Cardiac muscle cell (in vitro differentiated cells and primary cell): Measurements from ENCODE around the gene DBNDD1. TPM values are rescaled to one million over a fixed set of nuclear protein-coding genes. Genes with fewer than 3 reads are reported as not detected.

Experiments used
- DNase-seq, 2 donors: peaks; one replicate each; pipeline versions ENCODE4 v3.0.0 to v3.0.0-alpha.2; 2010 to 2017; ENCODE audit warnings: low read depth in 1 of 2, low spot score in 1 of 2
- H3K27ac ChIP-seq: fragments of 200-600 bp; sonication (generic); 2 replicates; pipeline ENCODE4 v1.5.1; 2016
- H3K27me3 ChIP-seq: fragments of 200-600 bp; sonication (generic); 2 replicates; pipeline ENCODE4 v1.6.0; 2016; ENCODE audit warnings: control low read depth
- H3K36me3 ChIP-seq: fragments of 200-600 bp; sonication (generic); 2 replicates; pipeline ENCODE4 v1.5.1; 2016; ENCODE audit warnings: control low read depth
- H3K4me1 ChIP-seq: fragments of 200-600 bp; sonication (generic); 2 replicates; pipeline ENCODE4 v1.8.1; 2017; ENCODE audit warnings: low read depth, mild to moderate bottlenecking, mixed run types
- H3K4me3 ChIP-seq: fragments of 200-600 bp; sonication (generic); 2 replicates; pipeline ENCODE4 v1.5.1; 2016; ENCODE audit warnings: mild to moderate bottlenecking
- H3K9me3 ChIP-seq: fragments of 200-600 bp; sonication (generic); 2 replicates; pipeline ENCODE4 v1.5.1; 2017; ENCODE audit warnings: low read depth, mild to moderate bottlenecking, control low read depth
- polyA plus RNA-seq: library from polyadenylated mRNA; unstranded; fragments of >200 nt; fragmentation: Nextera tagmentation; extraction: Ambion mirVana; gene quantifications from 2 replicates; pipeline ENCODE4 v1.2.1, GENCODE V29; 2016
- total RNA-seq: library from RNA; depleted of rRNA; stranded (reverse); fragments of >200 nt; gene quantifications from 2 replicates; pipeline ENCODE4 v1.2.3, GENCODE V29; 2016
- TF ChIP-seq, protein P1 (sequence below): IDR thresholded peaks from 2 replicates; pipeline ENCODE4 v1.5.1; 2012; ENCODE audit warnings: low read depth, mild to moderate bottlenecking, low read length

Gene DBNDD1
- total and polyA plus RNA-seq, 2 experiments from 2014 or later = 5.1 to 5.9 TPM

DNA sequence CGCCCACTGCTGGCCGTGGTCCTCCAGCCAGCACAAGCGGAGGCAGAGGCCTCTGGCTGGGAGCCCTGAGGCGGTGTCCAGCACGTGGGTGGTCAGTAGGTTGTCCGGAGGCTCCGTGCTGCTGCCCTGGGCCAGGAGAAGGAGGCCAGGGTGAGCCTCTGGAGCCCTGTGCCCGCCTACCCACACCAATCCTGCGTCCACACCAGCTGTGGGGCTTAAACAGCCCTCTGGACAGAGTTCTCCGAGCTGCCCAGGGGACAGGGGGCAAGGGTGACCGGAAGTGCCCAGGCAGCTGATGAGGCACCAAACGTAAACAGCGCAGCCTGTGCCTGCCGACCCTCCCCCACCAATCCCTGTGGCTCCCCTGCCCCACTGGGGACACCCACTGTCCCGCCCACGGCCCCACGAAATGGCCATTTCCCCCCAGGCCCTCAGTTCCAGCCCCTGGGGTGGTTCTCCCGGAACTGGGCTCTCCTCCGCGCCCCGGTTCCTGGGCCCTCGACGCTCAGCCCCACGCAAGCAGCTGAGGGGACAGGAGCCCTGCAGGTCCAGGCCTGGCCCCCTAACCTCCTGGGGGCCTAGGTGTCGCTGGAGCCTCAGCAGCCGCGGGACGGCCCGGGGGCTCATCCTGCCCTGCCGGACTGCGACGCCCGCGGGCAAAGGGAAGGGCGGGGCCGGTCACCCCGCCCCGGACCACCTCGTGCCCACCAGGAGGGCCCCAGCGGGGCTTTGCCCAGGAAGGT, 27.9 kb upstream of the DBNDD1 start:
- peaks cover 19% of the 10 kb centered on the region for H3K27me3 ChIP-seq
- DNase-seq = peak; percentile 54 to 86
- no peak overlapping the region for H3K27ac ChIP-seq
- H3K9me3 ChIP-seq = no peaks in the 10 kb centered on the region
- peak overlapping the region; percentile 11 for H3K4me3 ChIP-seq
- no peaks in the 10 kb centered on the region for H3K36me3 ChIP-seq
- H3K4me1 ChIP-seq = peaks cover 5% of the 10 kb centered on the region
- TF ChIP-seq, protein P1, sequence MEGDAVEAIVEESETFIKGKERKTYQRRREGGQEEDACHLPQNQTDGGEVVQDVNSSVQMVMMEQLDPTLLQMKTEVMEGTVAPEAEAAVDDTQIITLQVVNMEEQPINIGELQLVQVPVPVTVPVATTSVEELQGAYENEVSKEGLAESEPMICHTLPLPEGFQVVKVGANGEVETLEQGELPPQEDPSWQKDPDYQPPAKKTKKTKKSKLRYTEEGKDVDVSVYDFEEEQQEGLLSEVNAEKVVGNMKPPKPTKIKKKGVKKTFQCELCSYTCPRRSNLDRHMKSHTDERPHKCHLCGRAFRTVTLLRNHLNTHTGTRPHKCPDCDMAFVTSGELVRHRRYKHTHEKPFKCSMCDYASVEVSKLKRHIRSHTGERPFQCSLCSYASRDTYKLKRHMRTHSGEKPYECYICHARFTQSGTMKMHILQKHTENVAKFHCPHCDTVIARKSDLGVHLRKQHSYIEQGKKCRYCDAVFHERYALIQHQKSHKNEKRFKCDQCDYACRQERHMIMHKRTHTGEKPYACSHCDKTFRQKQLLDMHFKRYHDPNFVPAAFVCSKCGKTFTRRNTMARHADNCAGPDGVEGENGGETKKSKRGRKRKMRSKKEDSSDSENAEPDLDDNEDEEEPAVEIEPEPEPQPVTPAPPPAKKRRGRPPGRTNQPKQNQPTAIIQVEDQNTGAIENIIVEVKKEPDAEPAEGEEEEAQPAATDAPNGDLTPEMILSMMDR = no peak

DNA sequence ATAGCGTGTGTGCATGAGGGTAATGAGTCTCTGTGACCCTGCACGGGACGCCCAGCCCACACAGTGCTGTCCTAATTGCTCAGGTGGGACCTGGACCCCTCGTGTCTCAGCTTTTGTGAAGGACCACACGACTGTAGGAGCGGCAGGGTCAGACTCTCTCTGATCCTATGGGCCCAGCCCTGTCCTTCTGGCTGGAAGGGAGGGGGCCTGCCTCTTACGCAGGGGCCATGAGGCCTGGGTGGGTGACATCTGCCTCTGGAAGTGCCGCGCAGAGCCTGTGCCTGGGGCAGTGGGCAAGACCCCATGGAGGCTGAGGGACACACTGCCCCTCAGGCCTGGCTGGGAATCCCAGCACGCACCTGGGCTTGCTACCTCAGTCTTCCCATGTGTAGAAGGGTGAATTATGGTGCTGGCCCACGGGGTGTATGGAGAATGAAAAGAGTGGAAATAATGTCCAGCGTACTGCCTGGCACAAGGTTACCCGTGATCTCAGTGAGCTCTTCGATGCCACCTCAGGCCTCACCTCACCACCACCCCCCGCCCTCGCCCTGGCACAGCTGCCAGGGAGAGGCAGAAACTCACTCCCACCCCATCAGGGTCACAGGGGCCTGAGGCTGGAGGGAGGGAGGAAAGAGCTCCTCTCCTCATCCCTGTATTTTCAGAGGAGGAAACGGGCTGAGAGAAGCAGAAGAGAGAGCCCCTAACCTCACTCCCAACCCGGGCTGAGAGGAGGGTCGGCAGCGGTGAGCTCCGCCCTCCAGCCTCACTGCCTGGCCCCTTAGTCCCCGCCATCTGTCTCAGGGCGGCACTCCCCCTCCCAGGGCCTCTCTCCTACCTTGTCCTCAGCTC, 27.1 kb upstream of the DBNDD1 start:
- H3K9me3 ChIP-seq = no peaks in the 10 kb centered on the region
- no peaks in the 10 kb centered on the region for H3K36me3 ChIP-seq
- DNase-seq = no peak
- H3K27me3 ChIP-seq = peaks cover 19% of the 10 kb centered on the region
- TF ChIP-seq, protein P1 = no peak
- no peak overlapping the region for H3K4me3 ChIP-seq
- H3K27ac ChIP-seq = no peak overlapping the region
- H3K4me1 ChIP-seq = peaks cover 5% of the 10 kb centered on the region

- TF ChIP-seq, protein P1 = no peak
- Histone ChIP-seq H3K27ac (no peak overlapping the region), H3K9me3 (no peaks in the 10 kb centered on the region), H3K27me3 (peaks cover 15% of the 10 kb centered on the region), H3K4me3 (no peak overlapping the region), H3K36me3 (no peaks in the 10 kb centered on the region), H3K4me1 (peaks cover 5% of the 10 kb centered on the region)
- no peak for DNase-seq
These were observed 24.9 kb upstream of the DBNDD1 start for GRCh38 chr16:90044111-90044551.

- TF ChIP-seq, protein P1 = no peak
- DNase-seq = no peak
- H3K36me3 ChIP-seq = no peaks in the 10 kb centered on the region
- no peaks in the 10 kb centered on the region for H3K9me3 ChIP-seq
- H3K4me1 ChIP-seq = peaks cover 5% of the 10 kb centered on the region
- H3K27me3 ChIP-seq = peaks cover 15% of the 10 kb centered on the region
- no peak overlapping the region for H3K27ac ChIP-seq
- no peak overlapping the region for H3K4me3 ChIP-seq
These were observed 24.3 kb upstream of the DBNDD1 start for GRCh38 chr16:90043526-90043925.

DNA sequence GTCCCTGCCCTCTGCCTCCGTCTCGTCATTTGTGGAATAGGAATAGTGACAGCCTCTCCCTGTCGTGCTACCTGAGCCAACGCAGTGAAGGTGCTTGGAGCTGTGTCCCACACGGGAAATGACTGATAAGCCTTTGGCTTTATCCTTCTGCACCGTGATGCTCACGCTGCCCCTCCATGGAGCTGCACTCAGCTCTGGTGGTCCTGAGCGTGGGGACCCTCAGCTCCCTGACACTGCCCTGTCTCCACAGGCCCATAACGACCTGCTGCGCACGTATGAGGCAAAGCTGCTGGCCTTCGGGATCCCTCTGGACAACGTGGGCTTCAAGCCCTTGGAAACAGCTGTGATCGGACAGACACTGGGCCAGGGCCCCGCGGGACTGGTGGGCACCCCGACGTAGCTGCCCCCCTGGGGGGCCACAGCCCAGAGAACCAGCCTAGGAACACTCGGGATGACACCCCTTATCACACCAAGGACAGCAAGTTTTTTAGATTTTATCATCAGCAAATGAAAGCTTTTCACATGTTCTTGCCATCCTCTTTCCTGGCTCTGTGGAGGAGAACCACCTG, 23.8 kb upstream of the DBNDD1 start:
- Histone ChIP-seq H3K36me3 (no peaks in the 10 kb centered on the region), H3K4me3 (no peak overlapping the region), H3K27ac (no peak overlapping the region), H3K4me1 (peaks cover 5% of the 10 kb centered on the region), H3K9me3 (no peaks in the 10 kb centered on the region), H3K27me3 (peaks cover 12% of the 10 kb centered on the region)
- no peak for DNase-seq
- TF ChIP-seq, protein P1 = no peak
